ENCODE results near the gene MRPL12.

DNA sequence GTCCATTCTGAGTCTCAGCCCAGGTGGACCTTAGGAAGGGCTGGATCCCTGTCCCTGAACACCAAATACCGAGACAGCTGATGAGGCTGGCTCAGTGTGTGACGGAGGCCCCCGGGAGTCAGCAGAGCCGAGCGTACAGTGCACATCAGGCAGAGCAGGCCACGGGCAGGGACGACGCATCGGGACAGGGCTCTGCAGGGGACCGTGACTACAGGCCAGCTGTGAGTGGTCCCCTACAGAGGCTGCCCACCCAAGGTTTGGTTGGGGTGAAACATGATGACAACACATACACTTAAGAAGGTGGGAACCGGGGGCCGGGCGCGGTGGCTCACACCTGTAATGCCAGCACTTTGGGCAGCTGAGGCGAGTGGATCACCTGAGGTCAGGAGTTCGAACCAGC is 30.2 kb upstream of the MRPL12 start:
- TF ChIP-seq, protein P1, sequence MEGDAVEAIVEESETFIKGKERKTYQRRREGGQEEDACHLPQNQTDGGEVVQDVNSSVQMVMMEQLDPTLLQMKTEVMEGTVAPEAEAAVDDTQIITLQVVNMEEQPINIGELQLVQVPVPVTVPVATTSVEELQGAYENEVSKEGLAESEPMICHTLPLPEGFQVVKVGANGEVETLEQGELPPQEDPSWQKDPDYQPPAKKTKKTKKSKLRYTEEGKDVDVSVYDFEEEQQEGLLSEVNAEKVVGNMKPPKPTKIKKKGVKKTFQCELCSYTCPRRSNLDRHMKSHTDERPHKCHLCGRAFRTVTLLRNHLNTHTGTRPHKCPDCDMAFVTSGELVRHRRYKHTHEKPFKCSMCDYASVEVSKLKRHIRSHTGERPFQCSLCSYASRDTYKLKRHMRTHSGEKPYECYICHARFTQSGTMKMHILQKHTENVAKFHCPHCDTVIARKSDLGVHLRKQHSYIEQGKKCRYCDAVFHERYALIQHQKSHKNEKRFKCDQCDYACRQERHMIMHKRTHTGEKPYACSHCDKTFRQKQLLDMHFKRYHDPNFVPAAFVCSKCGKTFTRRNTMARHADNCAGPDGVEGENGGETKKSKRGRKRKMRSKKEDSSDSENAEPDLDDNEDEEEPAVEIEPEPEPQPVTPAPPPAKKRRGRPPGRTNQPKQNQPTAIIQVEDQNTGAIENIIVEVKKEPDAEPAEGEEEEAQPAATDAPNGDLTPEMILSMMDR (IDR thresholded peaks at IDR 0.05; ENCODE audit: control extremely low read depth in 1 of 3, insufficient read depth in 1 of 3, low read depth in 1 of 3, low read length in 3 of 3): no peak
- TF ChIP-seq EZH2 (IDR thresholded peaks at IDR 0.05; ENCODE audit: low read depth, low read length, severe bottlenecking): no peak
- no peak for TF ChIP-seq RBBP5 (IDR thresholded peaks at IDR 0.05; ENCODE audit: borderline replicate concordance, low read depth, low read length)
